BLaER1 treated with 17β-estradiol and CSF1 and Interleukin-3, amounts not matched to agents 10 nM and 100 nM (cell line): ENCODE data around the gene AKT1.

Experiments
- H3K27ac ChIP-seq, 11 experiments: shearing (Covaris generic); formaldehyde crosslinking; 2 replicates each; pipeline ENCODE4 v1.8.1; 2022
- H3K27me3 ChIP-seq, 11 experiments: shearing (Covaris generic); formaldehyde crosslinking; 2 replicates each; pipeline ENCODE4 v1.8.1; 2022
- H3K36me3 ChIP-seq, 11 experiments: shearing (Covaris generic); formaldehyde crosslinking; 2 replicates each; pipeline ENCODE4 v1.8.1; 2022
- H3K4me1 ChIP-seq, 10 experiments: shearing (Covaris generic); formaldehyde crosslinking; 2 replicates each; pipeline ENCODE4 v1.8.1; 2022
- H3K4me2 ChIP-seq, 11 experiments: shearing (Covaris generic); formaldehyde crosslinking; 2 replicates each; pipeline ENCODE4 v1.8.1; 2022
- H3K4me3 ChIP-seq, 10 experiments: shearing (Covaris generic); formaldehyde crosslinking; 2 replicates each; pipeline ENCODE4 v1.8.1; 2022
- H3K9ac ChIP-seq, 11 experiments: shearing (Covaris generic); formaldehyde crosslinking; 2 replicates each; pipeline ENCODE4 v1.8.1; 2022
- H3K9me3 ChIP-seq, 11 experiments: shearing (Covaris generic); formaldehyde crosslinking; replicated peaks in 1 of 11; 2 replicates each; pipeline ENCODE4 v1.8.1; 2022
- H4K20me1 ChIP-seq, 11 experiments: shearing (Covaris generic); formaldehyde crosslinking; 2 replicates each; pipeline ENCODE4 v1.8.1; 2022
- Cebpa-rat ChIP-seq, 11 experiments: shearing (Covaris generic); IDR thresholded peaks; 2 replicates each; pipeline ENCODE4 v1.8.1; 2022

Gene AKT1

DNA sequence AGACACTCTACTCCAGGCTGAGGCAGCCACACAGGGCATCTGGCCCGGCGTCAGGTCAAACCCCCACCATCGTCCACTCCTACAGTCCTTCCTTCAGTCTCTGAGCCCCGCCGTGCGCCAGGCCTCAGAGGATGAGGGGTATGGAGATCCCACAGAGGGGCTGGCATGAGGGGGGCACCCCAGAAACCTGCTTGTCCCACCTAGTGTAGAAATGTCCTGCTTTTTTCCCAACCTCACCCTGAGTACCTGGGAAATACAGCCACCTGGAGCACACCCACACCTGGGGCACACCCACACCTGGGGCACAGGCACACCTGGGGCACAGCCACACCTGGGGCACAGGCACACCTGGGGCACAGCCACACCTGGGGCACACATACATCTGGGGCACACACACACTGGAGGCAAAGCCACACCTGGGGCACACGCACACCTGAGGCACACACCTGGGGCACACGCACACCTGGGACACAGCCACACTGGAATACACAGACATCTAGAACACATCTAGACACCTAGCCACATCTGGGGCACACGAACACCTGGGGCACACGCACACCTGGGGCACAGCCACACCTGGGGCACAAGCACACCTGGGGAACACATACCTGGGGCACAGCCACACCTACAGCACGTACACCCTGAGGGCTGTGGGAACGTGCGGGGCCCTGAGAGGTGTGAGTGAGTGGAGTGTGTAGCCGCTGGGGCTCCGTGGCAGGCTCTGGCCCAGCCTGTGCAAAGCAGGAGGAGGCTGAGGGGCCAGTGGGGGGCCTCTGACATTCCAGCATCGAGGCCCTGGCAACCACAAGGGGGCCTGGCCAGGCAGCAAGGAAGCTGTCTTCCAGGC lies 18.4 kb downstream of the AKT1 start:
- Histone ChIP-seq H3K27me3 (no peaks in the 10 kb centered on the region), H3K36me3 (peaks cover 57 to 98% (median 90%) of the 10 kb centered on the region in 11 experiments), H3K9me3 (peaks cover 0 to 13% (median 6%) of the 10 kb centered on the region in 11 experiments; a peak in 16 of 22 replicates), H3K4me1 (peaks cover 0 to 7% (median 0%) of the 10 kb centered on the region in 10 experiments; a peak in 1 of 20 replicates), H4K20me1 (peaks cover 48 to 100% (median 92%) of the 10 kb centered on the region in 11 experiments), H3K4me3 (no peak overlapping the region), H3K9ac (0 out of 22 replicates have a peak overlapping the region, but pooled peaks of 1 of the 11 experiments have one; percentile 23), H3K27ac (no peak overlapping the region), H3K4me2 (no peak overlapping the region)
- no peak for TF ChIP-seq Cebpa-rat (IDR thresholded peaks at IDR 0.05)

- Histone ChIP-seq H4K20me1 (peaks cover 42 to 100% (median 90%) of the 10 kb centered on the region in 11 experiments), H3K9ac (no peak overlapping the region), H3K27ac (no peak overlapping the region), H3K9me3 (peaks cover 3 to 20% (median 13%) of the 10 kb centered on the region in 11 experiments; a peak in 21 of 22 replicates), H3K4me1 (0 out of 20 replicates have a peak, but pooled peaks cover 0 to 3% (median 0%) of the 10 kb centered on the region in 10 experiments), H3K36me3 (peaks cover 64 to 100% (median 95%) of the 10 kb centered on the region in 11 experiments), H3K4me2 (no peak overlapping the region), H3K4me3 (no peak overlapping the region), H3K27me3 (no peaks in the 10 kb centered on the region)
- no peak for TF ChIP-seq Cebpa-rat (IDR thresholded peaks at IDR 0.05)
Measured at GRCh38 chr14:104776481-104776880, 19.1 kb downstream of the AKT1 start.

DNA sequence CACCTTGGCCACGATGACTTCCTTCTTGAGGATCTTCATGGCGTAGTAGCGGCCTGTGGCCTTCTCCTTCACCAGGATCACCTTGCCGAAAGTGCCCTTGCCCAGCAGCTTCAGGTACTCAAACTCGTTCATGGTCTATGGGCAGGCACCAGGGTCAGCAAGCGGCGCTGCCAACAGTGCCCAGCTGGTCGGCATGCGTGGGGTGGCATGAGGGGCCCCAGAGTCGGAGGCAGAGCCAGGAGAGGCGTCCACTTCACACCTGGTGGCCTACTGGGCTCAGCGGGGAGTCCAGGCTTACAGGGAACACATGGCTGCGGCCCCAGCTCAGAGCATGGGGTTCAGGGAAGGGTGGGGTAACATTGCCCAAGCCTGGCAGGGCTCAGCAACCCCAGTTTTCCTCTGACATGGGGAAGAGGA lies 20.5 kb downstream of the AKT1 start:
- no peak for TF ChIP-seq Cebpa-rat (IDR thresholded peaks at IDR 0.05)
- no peaks in the 10 kb centered on the region for H3K27me3 ChIP-seq
- peaks cover 0 to 1% (median 0%) of the 10 kb centered on the region in 10 experiments; a peak in 5 of 20 replicates for H3K4me1 ChIP-seq
- H3K36me3 ChIP-seq: peaks cover 74 to 100% (median 96%) of the 10 kb centered on the region in 11 experiments
- no peak overlapping the region for H3K4me3 ChIP-seq
- no peak overlapping the region for H3K9ac ChIP-seq
- H3K27ac ChIP-seq: no peak overlapping the region
- H3K4me2 ChIP-seq: no peak overlapping the region
- peaks cover 39 to 100% (median 90%) of the 10 kb centered on the region in 11 experiments for H4K20me1 ChIP-seq
- H3K9me3 ChIP-seq: peaks cover 9 to 27% (median 19%) of the 10 kb centered on the region in 11 experiments; a peak in 21 of 22 replicates

- Histone ChIP-seq H3K9ac (no peak overlapping the region), H3K27ac (no peak overlapping the region), H3K4me1 (peaks cover 0 to 6% (median 4%) of the 10 kb centered on the region in 10 experiments; a peak in 13 of 20 replicates), H3K9me3 (peaks cover 9 to 27% (median 19%) of the 10 kb centered on the region in 11 experiments; a peak in 21 of 22 replicates), H4K20me1 (peaks cover 34 to 100% (median 90%) of the 10 kb centered on the region in 11 experiments), H3K4me3 (no peak overlapping the region), H3K27me3 (no peaks in the 10 kb centered on the region), H3K36me3 (peaks cover 69 to 100% (median 96%) of the 10 kb centered on the region in 11 experiments), H3K4me2 (no peak overlapping the region)
- no peak for TF ChIP-seq Cebpa-rat (IDR thresholded peaks at IDR 0.05)
Measured at GRCh38 chr14:104774453-104775072, 21.0 kb downstream of the AKT1 start.

GRCh38 chr14:104773505-104774452 lies 21.8 kb downstream of the AKT1 start:
- Histone ChIP-seq H3K27me3 (no peaks in the 10 kb centered on the region), H3K9me3 (peaks cover 9 to 27% (median 19%) of the 10 kb centered on the region in 11 experiments; a peak in 21 of 22 replicates), H3K9ac (no peak overlapping the region), H3K4me3 (no peak overlapping the region), H3K27ac (no peak overlapping the region), H3K4me2 (no peak overlapping the region), H3K4me1 (peaks cover 4 to 14% (median 11%) of the 10 kb centered on the region in 10 experiments), H4K20me1 (peaks cover 26 to 100% (median 90%) of the 10 kb centered on the region in 11 experiments), H3K36me3 (peaks cover 63 to 99% (median 90%) of the 10 kb centered on the region in 11 experiments)
- TF ChIP-seq Cebpa-rat (IDR thresholded peaks at IDR 0.05): no peak

DNA sequence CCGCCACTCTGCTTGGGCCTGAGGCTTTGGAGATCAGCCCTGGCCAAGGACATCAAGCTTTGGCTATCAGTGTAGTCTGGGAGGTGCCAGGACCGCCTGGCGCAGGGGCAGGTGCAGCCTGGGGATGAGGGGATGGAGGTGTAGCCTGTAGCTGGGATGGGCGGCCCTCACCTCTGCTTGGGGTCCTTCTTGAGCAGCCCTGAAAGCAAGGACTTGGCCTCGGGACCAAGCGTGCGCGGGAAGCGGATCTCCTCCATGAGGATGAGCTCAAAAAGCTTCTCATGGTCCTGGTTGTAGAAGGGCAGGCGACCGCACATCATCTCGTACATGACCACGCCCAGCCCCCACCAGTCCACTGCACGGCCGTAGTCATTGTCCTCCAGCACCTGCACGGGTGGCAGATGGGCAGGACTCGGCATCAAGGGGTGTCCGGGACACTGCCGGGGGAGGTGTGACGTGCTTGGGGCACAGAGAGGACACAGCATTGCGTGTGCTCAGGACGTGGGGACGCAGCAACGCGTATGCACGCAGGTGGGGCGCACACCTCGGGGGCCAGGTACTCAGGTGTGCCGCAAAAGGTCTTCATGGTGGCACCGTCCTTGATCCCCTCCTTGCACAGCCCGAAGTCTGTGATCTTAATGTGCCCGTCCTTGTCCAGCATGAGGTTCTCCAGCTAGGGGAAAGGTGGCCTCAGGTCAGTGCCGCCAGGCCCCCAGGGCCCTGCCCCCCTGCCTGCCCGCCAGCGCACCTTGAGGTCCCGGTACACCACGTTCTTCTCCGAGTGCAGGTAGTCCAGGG lies 22.6 kb downstream of the AKT1 start:
- peaks cover 63 to 96% (median 85%) of the 10 kb centered on the region in 11 experiments for H3K36me3 ChIP-seq
- H3K4me1 ChIP-seq: peaks cover 6 to 22% (median 19%) of the 10 kb centered on the region in 10 experiments
- peaks cover 18 to 97% (median 82%) of the 10 kb centered on the region in 11 experiments for H4K20me1 ChIP-seq
- TF ChIP-seq Cebpa-rat (IDR thresholded peaks at IDR 0.05): no peak
- H3K4me2 ChIP-seq: no peak overlapping the region
- no peak overlapping the region for H3K27ac ChIP-seq
- H3K9me3 ChIP-seq: peaks cover 9 to 27% (median 19%) of the 10 kb centered on the region in 11 experiments; a peak in 21 of 22 replicates
- no peak overlapping the region for H3K4me3 ChIP-seq
- H3K9ac ChIP-seq: no peak overlapping the region
- H3K27me3 ChIP-seq: no peaks in the 10 kb centered on the region

- H3K4me2 ChIP-seq: no peak overlapping the region
- H4K20me1 ChIP-seq: peaks cover 10 to 97% (median 75%) of the 10 kb centered on the region in 11 experiments; a peak in 21 of 22 replicates
- H3K36me3 ChIP-seq: peaks cover 58 to 96% (median 77%) of the 10 kb centered on the region in 11 experiments
- H3K4me3 ChIP-seq: no peak overlapping the region
- peaks cover 9 to 27% (median 19%) of the 10 kb centered on the region in 11 experiments; a peak in 21 of 22 replicates for H3K9me3 ChIP-seq
- no peak overlapping the region for H3K27ac ChIP-seq
- no peaks in the 10 kb centered on the region for H3K27me3 ChIP-seq
- H3K9ac ChIP-seq: no peak overlapping the region
- peaks cover 6 to 28% (median 23%) of the 10 kb centered on the region in 10 experiments for H3K4me1 ChIP-seq
- TF ChIP-seq Cebpa-rat (IDR thresholded peaks at IDR 0.05): no peak
Measured at GRCh38 chr14:104771918-104772706, 23.4 kb downstream of the AKT1 start.
